CD4-positive, alpha-beta T cell treated with Interleukin-15 for 4 hours (primary cell): Measurements from ENCODE around the gene XIRP1.

Source experiments
- DNase-seq: peaks from one replicate; pipeline ENCODE4 v3.0.0-alpha.2; 2020; ENCODE audit warnings: low spot score

XIRP1 gene

GRCh38 chr3:39142067-39142466, 50.3 kb downstream of the XIRP1 start:
- DNase-seq, result no peak

GRCh38 chr3:39141171-39141995, 51.0 kb downstream of the XIRP1 start:
- DNase-seq, result no peak

- DNase-seq, result no peak
Observed at GRCh38 chr3:39140341-39140971, 51.9 kb downstream of the XIRP1 start.

DNA sequence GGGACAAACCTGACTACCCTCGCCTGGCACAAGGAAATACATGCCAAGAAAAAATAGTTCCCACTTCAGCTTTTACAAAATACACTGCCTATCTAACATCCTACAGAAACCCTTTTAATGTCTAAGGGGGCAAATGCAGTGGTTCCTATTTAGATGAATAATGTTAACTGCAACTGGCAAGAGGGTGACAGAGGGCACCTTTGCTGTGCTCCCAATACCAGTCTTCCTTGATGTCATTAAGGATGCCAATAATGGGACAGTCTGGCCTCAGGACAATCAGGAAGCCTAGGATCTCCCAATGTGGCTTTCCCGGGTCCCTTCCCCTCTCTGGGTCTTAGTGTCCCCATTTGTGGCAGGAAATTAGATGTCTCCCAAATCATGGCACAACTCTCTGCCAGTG, 53.0 kb downstream of the XIRP1 start:
- no peak for DNase-seq

DNA sequence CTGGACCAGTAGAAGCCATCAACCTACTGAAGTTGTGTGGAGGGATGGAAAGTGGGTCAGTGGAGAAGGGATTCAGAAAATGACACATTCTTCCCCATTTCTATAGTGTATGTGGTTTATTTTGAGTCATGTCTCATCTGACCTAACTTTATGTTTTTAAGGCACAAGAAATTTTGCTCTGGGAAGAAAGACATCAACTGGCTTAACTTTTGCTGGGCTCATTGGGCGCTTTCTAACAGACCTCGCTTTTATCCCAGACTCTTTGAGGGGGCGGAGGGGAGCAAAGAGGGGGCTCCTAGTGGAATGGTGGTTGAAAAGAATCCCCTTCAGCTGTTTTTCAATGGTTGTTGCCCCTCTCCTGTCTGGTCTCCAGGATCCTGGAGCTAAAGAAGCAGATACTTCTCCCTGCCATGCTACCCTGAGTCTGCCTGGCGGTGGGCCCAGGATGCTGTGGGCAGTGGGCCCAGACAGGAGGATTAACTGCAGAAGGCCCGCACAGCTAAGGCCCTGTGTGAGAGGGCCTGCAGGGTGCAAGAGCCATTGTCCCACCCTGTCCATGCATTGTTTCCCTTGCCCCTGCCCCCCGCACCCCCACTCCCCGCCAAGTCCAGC, 53.5 kb downstream of the XIRP1 start:
- no peak for DNase-seq

- no peak for DNase-seq
Observed at GRCh38 chr3:39137991-39138803, 54.2 kb downstream of the XIRP1 start.

DNA sequence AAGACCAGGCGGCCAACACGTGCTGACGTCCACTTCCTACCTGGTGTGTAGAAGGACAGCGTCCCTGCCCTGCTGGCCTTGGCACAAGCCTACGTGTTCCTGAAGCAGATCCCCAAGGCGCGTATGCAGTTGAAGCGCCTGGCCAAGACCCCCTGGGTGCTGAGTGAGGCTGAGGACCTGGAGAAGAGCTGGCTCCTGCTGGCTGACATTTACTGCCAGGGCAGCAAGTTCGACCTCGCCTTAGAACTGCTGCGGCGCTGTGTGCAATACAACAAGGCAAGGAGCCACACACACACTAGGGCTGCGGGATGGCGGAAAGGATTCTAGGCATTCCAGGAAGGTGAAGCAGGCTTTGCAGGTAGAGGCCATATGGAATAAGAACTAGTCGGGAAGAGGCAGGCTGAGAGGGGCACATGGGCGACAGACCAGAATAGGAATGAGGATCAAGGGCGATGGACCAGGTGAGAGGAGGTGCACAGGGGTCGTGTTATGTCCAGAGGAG, 54.9 kb downstream of the XIRP1 start:
- no peak for DNase-seq

DNA sequence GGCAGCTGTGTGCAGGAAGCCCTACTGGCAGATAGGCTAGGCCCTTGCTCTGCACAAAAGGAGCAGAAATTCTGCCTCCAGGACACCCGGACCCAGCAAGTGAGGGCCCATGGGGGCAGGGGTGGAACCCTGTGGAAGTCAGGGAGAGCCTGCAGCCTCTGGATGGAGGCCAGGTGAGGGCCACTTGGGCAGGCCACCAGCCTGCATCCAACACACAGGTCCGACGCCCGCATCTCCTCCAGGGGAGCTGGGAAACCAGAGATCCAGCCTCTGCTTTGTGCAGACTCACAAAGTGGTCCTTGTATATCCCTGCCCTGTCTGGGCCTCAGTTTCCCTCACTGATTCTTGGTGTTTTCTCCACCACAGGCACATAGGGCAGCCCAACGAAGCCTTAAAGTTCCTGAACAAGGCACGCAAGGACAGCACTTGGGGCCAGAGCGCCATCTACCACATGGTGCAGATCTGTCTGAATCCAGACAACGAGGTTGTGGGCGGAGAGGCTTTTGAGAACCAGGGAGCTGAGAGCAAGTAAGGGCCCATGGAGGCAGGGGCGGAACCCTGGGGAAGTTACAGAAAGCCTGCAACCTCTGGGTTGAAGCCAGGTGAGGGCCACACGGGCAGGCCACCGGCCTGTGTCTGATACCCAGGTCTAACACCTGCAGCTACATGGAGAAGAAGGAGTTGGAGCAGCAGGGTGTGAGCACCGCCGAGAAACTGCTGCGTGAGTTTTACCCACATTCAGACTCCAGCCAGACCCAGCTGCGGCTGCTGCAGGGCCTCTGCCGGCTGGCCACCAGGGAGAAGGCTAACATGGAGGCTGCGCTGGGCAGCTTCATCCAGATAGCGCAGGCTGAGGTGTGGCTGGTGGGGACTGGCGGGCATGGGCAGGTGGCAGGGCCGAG, 55.6 kb downstream of the XIRP1 start:
- DNase-seq, result no peak

- DNase-seq, result no peak
Observed at GRCh38 chr3:39135170-39135805, 57.1 kb downstream of the XIRP1 start.

DNA sequence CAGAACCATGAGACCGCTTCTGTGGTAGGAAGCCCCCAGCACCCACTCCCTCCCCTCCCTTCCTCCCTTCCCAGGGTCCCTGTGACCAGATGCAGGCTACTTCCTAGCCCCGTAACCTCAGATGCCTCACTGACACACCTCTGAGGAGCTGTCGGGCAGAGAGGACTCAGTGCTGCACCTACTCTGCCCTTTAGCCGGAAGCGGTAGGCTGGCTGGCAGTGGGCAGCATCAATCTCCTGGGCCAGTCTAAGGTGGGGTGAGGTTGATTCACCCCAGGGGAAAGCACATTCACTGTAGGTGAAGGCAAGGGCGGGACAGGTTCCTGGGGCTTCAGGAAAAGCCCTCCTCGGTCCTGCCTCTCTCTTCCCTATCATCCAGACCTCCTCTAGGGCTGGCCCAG, 58.1 kb downstream of the XIRP1 start:
- DNase-seq, result no peak

- DNase-seq, result no peak
Observed at GRCh38 chr3:39133822-39134221, 58.6 kb downstream of the XIRP1 start.
